ENCODE measurements around the gene DGKH. TPM values are rescaled to one million over a fixed set of nuclear protein-coding genes. Genes with fewer than 3 reads are reported as not detected.

DGKH gene
- total RNA-seq, 1 donor from 2014 or later: 14.5 TPM

DNA sequence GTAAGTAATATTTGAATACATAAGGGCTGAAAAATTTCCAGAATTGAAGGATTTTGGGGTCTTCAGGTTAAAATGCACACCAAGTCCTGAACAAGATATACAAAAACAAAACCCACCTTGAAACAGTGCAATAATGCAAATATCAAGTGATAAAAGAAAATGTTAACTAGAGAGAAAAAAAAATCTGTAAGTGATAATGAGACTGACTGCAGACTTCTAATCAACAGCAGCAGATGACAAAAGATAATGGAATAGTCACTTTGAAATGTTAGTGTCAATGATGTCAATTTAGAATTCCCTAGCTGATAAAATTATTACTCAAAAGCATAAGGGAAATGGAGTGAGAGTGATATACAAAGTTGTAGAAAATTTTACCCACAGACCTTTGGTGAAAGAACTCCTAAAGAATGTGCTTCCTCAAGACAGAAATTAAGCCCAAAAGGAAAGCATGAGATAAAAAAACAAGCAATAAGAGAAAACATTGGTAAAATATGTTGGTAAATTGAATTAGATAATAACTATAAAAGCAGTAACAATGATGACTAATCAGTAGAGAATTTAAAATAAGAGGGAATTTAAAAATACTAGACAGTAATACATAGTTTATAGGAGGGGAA lies 12.4 kb upstream of the DGKH start:
- H3K4me1 Mint-ChIP-seq (ENCODE audit: unreplicated experiment): peaks cover 12% of the 10 kb centered on the region
- TF ChIP-seq, protein P1, sequence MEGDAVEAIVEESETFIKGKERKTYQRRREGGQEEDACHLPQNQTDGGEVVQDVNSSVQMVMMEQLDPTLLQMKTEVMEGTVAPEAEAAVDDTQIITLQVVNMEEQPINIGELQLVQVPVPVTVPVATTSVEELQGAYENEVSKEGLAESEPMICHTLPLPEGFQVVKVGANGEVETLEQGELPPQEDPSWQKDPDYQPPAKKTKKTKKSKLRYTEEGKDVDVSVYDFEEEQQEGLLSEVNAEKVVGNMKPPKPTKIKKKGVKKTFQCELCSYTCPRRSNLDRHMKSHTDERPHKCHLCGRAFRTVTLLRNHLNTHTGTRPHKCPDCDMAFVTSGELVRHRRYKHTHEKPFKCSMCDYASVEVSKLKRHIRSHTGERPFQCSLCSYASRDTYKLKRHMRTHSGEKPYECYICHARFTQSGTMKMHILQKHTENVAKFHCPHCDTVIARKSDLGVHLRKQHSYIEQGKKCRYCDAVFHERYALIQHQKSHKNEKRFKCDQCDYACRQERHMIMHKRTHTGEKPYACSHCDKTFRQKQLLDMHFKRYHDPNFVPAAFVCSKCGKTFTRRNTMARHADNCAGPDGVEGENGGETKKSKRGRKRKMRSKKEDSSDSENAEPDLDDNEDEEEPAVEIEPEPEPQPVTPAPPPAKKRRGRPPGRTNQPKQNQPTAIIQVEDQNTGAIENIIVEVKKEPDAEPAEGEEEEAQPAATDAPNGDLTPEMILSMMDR (IDR thresholded peaks at IDR 0.05): no peak
- peaks cover 10% of the 10 kb centered on the region for H3K9me3 Mint-ChIP-seq (ENCODE audit: unreplicated experiment)
- H3K4me3 Mint-ChIP-seq (ENCODE audit: unreplicated experiment): no peak overlapping the region
- H3K27ac Mint-ChIP-seq (ENCODE audit: unreplicated experiment): no peak overlapping the region
- H3K27me3 Mint-ChIP-seq (ENCODE audit: unreplicated experiment): no peaks in the 10 kb centered on the region
- H3K36me3 Mint-ChIP-seq (ENCODE audit: unreplicated experiment): no peaks in the 10 kb centered on the region
- no peak for DNase-seq (ENCODE audit: extremely low spot score, unreplicated experiment)

DNA sequence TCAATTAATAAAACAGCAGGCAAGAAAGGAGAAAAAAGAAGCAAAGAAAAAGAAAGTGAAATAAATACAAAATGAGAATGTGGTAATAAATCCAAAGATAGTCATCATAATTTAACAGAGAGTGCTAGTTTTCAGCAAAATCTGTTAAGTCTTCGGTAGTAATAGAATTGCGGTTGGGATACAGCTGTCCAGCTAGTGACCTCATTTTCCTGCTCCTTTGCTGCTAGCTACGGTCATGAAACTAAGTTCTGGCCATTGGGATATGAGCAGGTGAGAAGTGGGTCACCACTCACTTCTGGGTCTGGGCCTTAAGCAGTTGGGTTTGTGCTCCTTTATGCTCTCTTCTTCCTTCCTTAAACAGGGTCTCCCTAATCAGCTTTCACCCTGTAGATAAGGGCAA lies 11.7 kb upstream of the DGKH start:
- H3K36me3 Mint-ChIP-seq (ENCODE audit: unreplicated experiment): no peaks in the 10 kb centered on the region
- DNase-seq (ENCODE audit: extremely low spot score, unreplicated experiment): no peak
- no peaks in the 10 kb centered on the region for H3K27me3 Mint-ChIP-seq (ENCODE audit: unreplicated experiment)
- H3K27ac Mint-ChIP-seq (ENCODE audit: unreplicated experiment): no peak overlapping the region
- H3K4me3 Mint-ChIP-seq (ENCODE audit: unreplicated experiment): no peak overlapping the region
- H3K9me3 Mint-ChIP-seq (ENCODE audit: unreplicated experiment): peaks cover 10% of the 10 kb centered on the region
- TF ChIP-seq, protein P1 (IDR thresholded peaks at IDR 0.05): no peak
- H3K4me1 Mint-ChIP-seq (ENCODE audit: unreplicated experiment): peaks cover 14% of the 10 kb centered on the region

DNA sequence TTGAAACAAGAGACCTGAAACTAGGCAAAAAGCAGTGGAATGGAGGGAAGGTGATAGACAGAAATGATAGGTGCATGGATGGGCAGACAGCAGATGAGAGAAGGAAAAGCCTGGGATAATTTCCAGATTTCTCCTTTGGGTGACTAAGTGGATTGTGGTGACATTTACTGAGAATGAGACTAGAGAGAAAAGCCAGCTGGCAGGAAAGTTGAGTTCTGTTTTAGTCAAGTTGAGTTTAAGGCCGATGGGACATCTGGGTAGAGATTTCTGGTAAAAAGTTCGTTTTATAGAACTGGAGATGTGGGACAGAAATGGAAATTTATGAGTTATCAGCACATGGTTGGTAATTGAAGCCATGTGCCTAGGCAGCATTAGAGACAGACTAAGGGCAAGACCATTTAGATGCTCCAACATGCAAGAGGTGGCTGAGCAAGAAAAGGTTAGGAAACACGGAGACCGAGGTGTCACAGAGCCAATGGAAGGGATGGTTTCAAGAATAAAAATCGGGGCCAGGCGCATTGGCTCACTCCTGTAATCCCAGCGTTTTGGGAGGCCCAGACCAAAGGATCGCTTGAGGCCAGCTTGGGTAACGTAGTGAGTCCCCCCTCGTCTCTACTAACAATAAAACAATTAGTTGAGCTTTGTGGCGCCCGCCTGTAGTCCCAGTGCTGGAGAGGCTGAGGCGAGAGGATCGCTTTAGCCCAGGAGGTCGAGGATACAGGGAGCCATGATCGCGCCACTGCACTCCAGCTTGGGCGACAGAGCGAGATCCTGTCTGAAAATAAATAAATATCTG lies 9.6 kb upstream of the DGKH start:
- peak overlapping the region; percentile 94 for H3K27ac Mint-ChIP-seq (ENCODE audit: unreplicated experiment)

DNA sequence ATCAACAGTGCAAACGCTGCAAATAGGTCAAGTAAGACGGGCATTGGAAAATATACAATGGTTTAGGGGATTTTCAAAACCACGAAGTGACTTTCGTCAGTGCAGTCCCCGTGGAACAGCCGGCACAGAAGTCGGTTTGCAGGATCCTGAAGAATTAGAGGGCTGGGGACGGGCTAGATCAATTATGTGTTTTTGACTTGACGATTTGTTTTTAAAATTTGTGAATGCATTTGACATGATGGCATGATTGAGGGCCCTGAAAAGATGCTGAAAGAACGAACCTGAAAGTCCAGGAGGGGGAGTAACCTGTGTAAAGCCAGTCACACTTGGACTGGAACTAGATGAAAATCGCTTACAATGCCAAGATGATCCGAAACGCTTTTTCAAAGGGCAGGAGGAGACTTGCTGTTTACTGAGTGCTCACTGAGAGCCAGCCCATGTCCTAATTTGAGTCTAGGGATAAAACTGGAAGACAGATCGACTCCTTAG lies 8.9 kb upstream of the DGKH start:
- H3K27ac Mint-ChIP-seq (ENCODE audit: unreplicated experiment): peak overlapping the region; percentile 94
- H3K9me3 Mint-ChIP-seq (ENCODE audit: unreplicated experiment): peaks cover 10% of the 10 kb centered on the region
- peak overlapping the region; percentile 91 for H3K4me3 Mint-ChIP-seq (ENCODE audit: unreplicated experiment)
- no peak for DNase-seq (ENCODE audit: extremely low spot score, unreplicated experiment)
- no peaks in the 10 kb centered on the region for H3K36me3 Mint-ChIP-seq (ENCODE audit: unreplicated experiment)
- H3K27me3 Mint-ChIP-seq (ENCODE audit: unreplicated experiment): no peaks in the 10 kb centered on the region
- TF ChIP-seq, protein P1 (IDR thresholded peaks at IDR 0.05): no peak
- peaks cover 23% of the 10 kb centered on the region for H3K4me1 Mint-ChIP-seq (ENCODE audit: unreplicated experiment)

More for the DNA sequence above, 9.6 kb upstream of the DGKH start:
- Mint-ChIP-seq H3K36me3 (ENCODE audit: unreplicated experiment) (no peaks in the 10 kb centered on the region), H3K4me1 (ENCODE audit: unreplicated experiment) (peaks cover 23% of the 10 kb centered on the region), H3K9me3 (ENCODE audit: unreplicated experiment) (peaks cover 10% of the 10 kb centered on the region), H3K4me3 (ENCODE audit: unreplicated experiment) (peak overlapping the region; percentile 91), H3K27me3 (ENCODE audit: unreplicated experiment) (no peaks in the 10 kb centered on the region)
- TF ChIP-seq, protein P1 (IDR thresholded peaks at IDR 0.05): no peak
- DNase-seq (ENCODE audit: extremely low spot score, unreplicated experiment): no peak
